ENCODE results near the gene GPC6. TPM values are rescaled to one million over a fixed set of nuclear protein-coding genes. Genes with fewer than 3 reads are reported as not detected.

The GPC6 gene
- total RNA-seq, 1 donor from 2014 or later = 16.1 TPM

GRCh38 chr13:93361703-93362102 is 135.1 kb downstream of the GPC6 start:
- no peaks in the 10 kb centered on the region for H3K9me3 Mint-ChIP-seq (ENCODE audit: unreplicated experiment)
- H3K36me3 Mint-ChIP-seq (ENCODE audit: low read depth, unreplicated experiment) = no peaks in the 10 kb centered on the region
- no peaks in the 10 kb centered on the region for H3K4me1 Mint-ChIP-seq (ENCODE audit: unreplicated experiment)
- no peak overlapping the region for H3K27ac Mint-ChIP-seq (ENCODE audit: unreplicated experiment)
- no peak for DNase-seq (ENCODE audit: low spot score)
- no peaks in the 10 kb centered on the region for H3K27me3 Mint-ChIP-seq (ENCODE audit: unreplicated experiment)
- no peak for TF ChIP-seq CTCF (IDR thresholded peaks at IDR 0.05; ENCODE audit: unreplicated experiment)
- H3K4me3 Mint-ChIP-seq (ENCODE audit: unreplicated experiment) = no peak overlapping the region

- Mint-ChIP-seq H3K4me3 (ENCODE audit: unreplicated experiment) (no peak overlapping the region), H3K27me3 (ENCODE audit: unreplicated experiment) (no peaks in the 10 kb centered on the region), H3K9me3 (ENCODE audit: unreplicated experiment) (no peaks in the 10 kb centered on the region), H3K27ac (ENCODE audit: unreplicated experiment) (no peak overlapping the region), H3K36me3 (ENCODE audit: low read depth, unreplicated experiment) (no peaks in the 10 kb centered on the region), H3K4me1 (ENCODE audit: unreplicated experiment) (no peaks in the 10 kb centered on the region)
- TF ChIP-seq CTCF (IDR thresholded peaks at IDR 0.05; ENCODE audit: unreplicated experiment) = no peak
- DNase-seq (ENCODE audit: low spot score) = no peak
These were observed 137.6 kb downstream of the GPC6 start for GRCh38 chr13:93364166-93364565.

GRCh38 chr13:93368296-93368695 is 141.7 kb downstream of the GPC6 start:
- no peak for TF ChIP-seq CTCF (IDR thresholded peaks at IDR 0.05; ENCODE audit: unreplicated experiment)
- Mint-ChIP-seq H3K27ac (ENCODE audit: unreplicated experiment) (no peak overlapping the region), H3K9me3 (ENCODE audit: unreplicated experiment) (no peaks in the 10 kb centered on the region), H3K27me3 (ENCODE audit: unreplicated experiment) (no peaks in the 10 kb centered on the region), H3K4me3 (ENCODE audit: unreplicated experiment) (no peak overlapping the region), H3K4me1 (ENCODE audit: unreplicated experiment) (no peaks in the 10 kb centered on the region), H3K36me3 (ENCODE audit: low read depth, unreplicated experiment) (no peaks in the 10 kb centered on the region)
- DNase-seq (ENCODE audit: low spot score) = no peak

- Mint-ChIP-seq H3K27me3 (ENCODE audit: unreplicated experiment) (no peaks in the 10 kb centered on the region), H3K27ac (ENCODE audit: unreplicated experiment) (no peak overlapping the region), H3K4me3 (ENCODE audit: unreplicated experiment) (no peak overlapping the region), H3K4me1 (ENCODE audit: unreplicated experiment) (no peaks in the 10 kb centered on the region), H3K9me3 (ENCODE audit: unreplicated experiment) (no peaks in the 10 kb centered on the region), H3K36me3 (ENCODE audit: low read depth, unreplicated experiment) (no peaks in the 10 kb centered on the region)
- TF ChIP-seq CTCF (IDR thresholded peaks at IDR 0.05; ENCODE audit: unreplicated experiment) = no peak
- DNase-seq (ENCODE audit: low spot score) = no peak
These were observed 142.1 kb downstream of the GPC6 start for GRCh38 chr13:93368718-93369117.

- Mint-ChIP-seq H3K27me3 (ENCODE audit: unreplicated experiment) (no peaks in the 10 kb centered on the region), H3K36me3 (ENCODE audit: low read depth, unreplicated experiment) (no peaks in the 10 kb centered on the region), H3K27ac (ENCODE audit: unreplicated experiment) (no peak overlapping the region), H3K4me1 (ENCODE audit: unreplicated experiment) (no peaks in the 10 kb centered on the region), H3K4me3 (ENCODE audit: unreplicated experiment) (no peak overlapping the region), H3K9me3 (ENCODE audit: unreplicated experiment) (no peaks in the 10 kb centered on the region)
- no peak for TF ChIP-seq CTCF (IDR thresholded peaks at IDR 0.05; ENCODE audit: unreplicated experiment)
- no peak for DNase-seq (ENCODE audit: low spot score)
These were observed 146.2 kb downstream of the GPC6 start for GRCh38 chr13:93372856-93373255.

Data from endothelial cell (in vitro differentiated cells).